ENCODE data around the gene CFAP97. TPM values are rescaled to one million over a fixed set of nuclear protein-coding genes. Genes with fewer than 3 reads are reported as not detected.
A peak's percentile ranks its signal among the peaks of the same experiment; 100 is the strongest.

Gene CFAP97
- 13.8 and 79.1 TPM in 2 replicates for total RNA-seq (2011; cell fraction: chromatin; rRNA removed; ENCODE audit: low replicate concordance)
- 7.0 and 11.4 TPM in 2 replicates for total RNA-seq (2011; cell fraction: nucleolus; rRNA removed)
- 19.9 and 32.4 TPM in 2 replicates for total RNA-seq (2011; cell fraction: nucleoplasm; rRNA removed)
- total RNA-seq (2014; rRNA removed) (19.9 and 22.0 TPM in 2 replicates), total RNA-seq (2014; rRNA removed; fragmentation: Illumina TruSeq; extraction: Trizol) (57.7 and 68.7 TPM in 2 replicates), total RNA-seq (2015; rRNA removed; fragmentation: Illumina TruSeq; extraction: Trizol) (51.3 and 57.5 TPM in 2 replicates), total RNA-seq (2021) (42.7 and 44.6 TPM in 2 replicates), polyA plus RNA-seq (2011; rRNA removed) (48.0 and 57.8 TPM in 2 replicates), polyA plus RNA-seq (2014; fragmentation: Illumina TruSeq; extraction: Trizol) (35.7 and 44.4 TPM in 2 replicates), polyA plus RNA-seq (2014; fragmentation: Nextera tagmentation; extraction: Ambion mirVana) (10 to 100 TPM; 17.3 to 42.7 TPM), polyA plus RNA-seq (2014; rRNA removed) (21.3 and 24.6 TPM in 2 replicates), polyA minus RNA-seq (2011; rRNA and poly(A)+ RNA removed) (82.2 and 111 TPM in 2 replicates), Bru-seq, nascent RNA (percentile 83 among the genes with signal in this experiment), BruChase-seq, experiment 1, labeled RNA remaining after a 2-hour chase (percentile 74 among the genes with signal in this experiment), BruChase-seq, experiment 2, labeled RNA remaining after a 6-hour chase (percentile 75 among the genes with signal in this experiment)
- 9.1 and 19.2 TPM in 2 replicates for polyA plus RNA-seq (2011; cell fraction: cytosol; rRNA removed)
- 14.3 and 16.2 TPM in 2 replicates for polyA plus RNA-seq (2011; cell fraction: nucleus; rRNA removed)
- 23.9 and 27.7 TPM in 2 replicates for polyA plus RNA-seq (2012)
- 22.3 and 34.3 TPM in 2 replicates for polyA minus RNA-seq (2011; cell fraction: cytosol; rRNA and poly(A)+ RNA removed)
- polyA minus RNA-seq (2011; cell fraction: nucleus; rRNA and poly(A)+ RNA removed) = 14.9 and 27.8 TPM in 2 replicates
- long read RNA-seq, experiment 1, full-length matches to known transcripts = 57 of 164 reads
- long read RNA-seq, experiment 1, partial matches to known transcripts = 41 of 164 reads
- long read RNA-seq, experiment 1, other reads (novel, unspliced or antisense) = 66 of 164 reads
- long read RNA-seq, experiment 2, full-length matches to known transcripts = 1 of 30 reads
- long read RNA-seq, experiment 2, partial matches to known transcripts = 0 of 30 reads
- long read RNA-seq, experiment 2, other reads (novel, unspliced or antisense) = 29 of 30 reads
- long read RNA-seq, experiment 3, partial matches to known transcripts = 26 of 28 reads
- long read RNA-seq, experiment 3, other reads (novel, unspliced or antisense) = 2 of 28 reads

GRCh38 chr4:185203486-185204237, at the start of gene CFAP97:
Gene CFAP97 (minus strand): TSS chr4:185204000. CDS start chr4:185191196, 12,804 bp downstream.
- peak; percentile 85 to 88 (median 86) for DNase-seq (ENCODE audit: extremely low read depth in 1 of 4, low spot score in 3 of 4)
- no peaks in the 10 kb centered on the region for H3K9me1 ChIP-seq (ENCODE audit: control insufficient read depth, insufficient read depth, low read length)
- peaks cover 20% of the 10 kb centered on the region in 2 experiments for H3K4me1 ChIP-seq (replicated peaks in 1 of 2; ENCODE audit: control insufficient read depth in 2 of 2, insufficient read depth in 2 of 2, low read length in 2 of 2)
- H4K20me1 ChIP-seq (replicated peaks; ENCODE audit: control insufficient read depth, insufficient read depth, low read length) = no peaks in the 10 kb centered on the region
- peak within 1 kb of the TSS; percentile 93 to 97 for H3K9ac ChIP-seq (ENCODE audit: insufficient read depth in 1 of 2, low read depth in 2 of 2, low read length in 2 of 2)
- peak; percentile 79 for ATAC-seq
- no peaks in the 10 kb centered on the region for H3K9me3 ChIP-seq (replicated peaks; ENCODE audit: control insufficient read depth, insufficient read depth, low read depth, low read length)
- in situ Hi-C loops (cut with MboI) (loop anchor here (10.0 kb wide), 1 partner anchor 191 kb away; the partner anchor contains the start of genes ANKRD37 and LRP2BP), intact Hi-C loops (cut with micrococcal nuclease) (loop anchor here (2.0 to 5.0 kb wide), 3 partner anchors 93 to 249 kb away; partner anchors contain the start of gene LRP2BP)
- peak within 1 kb of the TSS; percentile 93 for H3K27ac ChIP-seq (ENCODE audit: extremely low read depth, low read depth, low read length)
- peaks cover 55% of the 10 kb centered on the region for H3K79me2 ChIP-seq (ENCODE audit: control insufficient read depth, insufficient read depth, low read length)
- peak within 1 kb of the TSS; percentile 84 for H2AFZ ChIP-seq (ENCODE audit: low read depth, low read length)
- peak; percentile 67 for FAIRE-seq
- peaks cover 17% of the 10 kb centered on the region; the same call in 2 of the 3 replicates for H3K36me3 ChIP-seq (ENCODE audit: control insufficient read depth, insufficient read depth, low read length)
- ChIA-PET POLR2A (interaction anchor here (1.5 kb wide), 1 partner anchor 9 kb away, joined by 5 read pairs; no protein-coding TSS in a partner anchor), CTCF (ENCODE audit: low intra/inter-chr PET ratio) (no interaction called here)
- BruUV-seq (replicated peaks) = no TSS peak
- peak within 1 kb of the TSS; percentile 70 for H3K4me3 ChIP-seq
- WGBS (ENCODE audit: insufficient coverage, low coverage, missing lambda C conversion rate) = 1% methylated on average over 42 of the region's 103 CpGs
- H3K4me2 ChIP-seq (ENCODE audit: insufficient read depth, low read length) = peak within 1 kb of the TSS; percentile 87
- no peaks in the 10 kb centered on the region for H3K27me3 ChIP-seq (ENCODE audit: control insufficient read depth in 2 of 2, insufficient read depth in 2 of 2, low read length in 2 of 2)
- TF ChIP-seq KDM1A (IDR thresholded peaks at IDR 0.05) (no peak), GTF2A2 (tag; IDR thresholded peaks at IDR 0.05) (no peak), BRCA1 (IDR thresholded peaks at IDR 0.05) (no peak), BRCA1 (CRISPR knock-in tag; IDR thresholded peaks at IDR 0.05) (no peak), NR3C1 (CRISPR knock-in tag; IDR thresholded peaks at IDR 0.05) (0 out of 2 replicates have a peak, but pooled peaks have one; percentile 57), MYBL2 (IDR thresholded peaks at IDR 0.05; ENCODE audit: low read depth) (no peak), MYBL2 (CRISPR knock-in tag; IDR thresholded peaks at IDR 0.05; ENCODE audit: borderline replicate concordance) (no peak), ZNF551 (CRISPR knock-in tag; IDR thresholded peaks at IDR 0.05) (no peak), RBM14 (IDR thresholded peaks at IDR 0.05; ENCODE audit: borderline replicate concordance, insufficient read depth, low read depth, low read length) (no peak), ZNF384 (IDR thresholded peaks at IDR 0.05; ENCODE audit: low read depth, low read length) (no peak)
- TF ChIP-seq, protein P1, sequence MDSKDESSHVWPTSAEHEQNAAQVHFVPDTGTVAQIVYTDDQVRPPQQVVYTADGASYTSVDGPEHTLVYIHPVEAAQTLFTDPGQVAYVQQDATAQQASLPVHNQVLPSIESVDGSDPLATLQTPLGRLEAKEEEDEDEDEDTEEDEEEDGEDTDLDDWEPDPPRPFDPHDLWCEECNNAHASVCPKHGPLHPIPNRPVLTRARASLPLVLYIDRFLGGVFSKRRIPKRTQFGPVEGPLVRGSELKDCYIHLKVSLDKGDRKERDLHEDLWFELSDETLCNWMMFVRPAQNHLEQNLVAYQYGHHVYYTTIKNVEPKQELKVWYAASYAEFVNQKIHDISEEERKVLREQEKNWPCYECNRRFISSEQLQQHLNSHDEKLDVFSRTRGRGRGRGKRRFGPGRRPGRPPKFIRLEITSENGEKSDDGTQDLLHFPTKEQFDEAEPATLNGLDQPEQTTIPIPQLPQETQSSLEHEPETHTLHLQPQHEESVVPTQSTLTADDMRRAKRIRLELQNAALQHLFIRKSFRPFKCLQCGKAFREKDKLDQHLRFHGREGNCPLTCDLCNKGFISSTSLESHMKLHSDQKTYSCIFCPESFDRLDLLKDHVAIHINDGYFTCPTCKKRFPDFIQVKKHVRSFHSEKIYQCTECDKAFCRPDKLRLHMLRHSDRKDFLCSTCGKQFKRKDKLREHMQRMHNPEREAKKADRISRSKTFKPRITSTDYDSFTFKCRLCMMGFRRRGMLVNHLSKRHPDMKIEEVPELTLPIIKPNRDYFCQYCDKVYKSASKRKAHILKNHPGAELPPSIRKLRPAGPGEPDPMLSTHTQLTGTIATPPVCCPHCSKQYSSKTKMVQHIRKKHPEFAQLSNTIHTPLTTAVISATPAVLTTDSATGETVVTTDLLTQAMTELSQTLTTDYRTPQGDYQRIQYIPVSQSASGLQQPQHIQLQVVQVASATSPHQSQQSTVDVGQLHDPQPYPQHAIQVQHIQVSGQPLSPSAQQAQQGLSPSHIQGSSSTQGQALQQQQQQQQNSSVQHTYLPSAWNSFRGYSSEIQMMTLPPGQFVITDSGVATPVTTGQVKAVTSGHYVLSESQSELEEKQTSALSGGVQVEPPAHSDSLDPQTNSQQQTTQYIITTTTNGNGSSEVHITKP (IDR thresholded peaks at IDR 0.05; ENCODE audit: partially characterized antibody) = no peak
- TF ChIP-seq, protein P2, sequence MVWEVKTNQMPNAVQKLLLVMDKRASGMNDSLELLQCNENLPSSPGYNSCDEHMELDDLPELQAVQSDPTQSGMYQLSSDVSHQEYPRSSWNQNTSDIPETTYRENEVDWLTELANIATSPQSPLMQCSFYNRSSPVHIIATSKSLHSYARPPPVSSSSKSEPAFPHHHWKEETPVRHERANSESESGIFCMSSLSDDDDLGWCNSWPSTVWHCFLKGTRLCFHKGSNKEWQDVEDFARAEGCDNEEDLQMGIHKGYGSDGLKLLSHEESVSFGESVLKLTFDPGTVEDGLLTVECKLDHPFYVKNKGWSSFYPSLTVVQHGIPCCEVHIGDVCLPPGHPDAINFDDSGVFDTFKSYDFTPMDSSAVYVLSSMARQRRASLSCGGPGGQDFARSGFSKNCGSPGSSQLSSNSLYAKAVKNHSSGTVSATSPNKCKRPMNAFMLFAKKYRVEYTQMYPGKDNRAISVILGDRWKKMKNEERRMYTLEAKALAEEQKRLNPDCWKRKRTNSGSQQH (CRISPR knock-in tag; IDR thresholded peaks at IDR 0.05) = no peak
